Lower lobe of right lung (tissue), 2 donors: Measurements from ENCODE around the gene NFKBIZ. TPM values are rescaled to one million over a fixed set of nuclear protein-coding genes. Genes with fewer than 3 reads are reported as not detected.
"Not testable (repeated sequence)": the region's sequence is repeated elsewhere in the genome, so short reads cannot be mapped to it uniquely, and the experiment has no call there.

ENCODE experiments used
- ATAC-seq, 2 donors: fragments of 200-7000 bp; cut with Tn5 transposase; one replicate each; pipeline ENCODE4 v1.9.1; 2020 to 2022; ENCODE audit warnings: mild to moderate bottlenecking in 2 of 2, moderate library complexity in 2 of 2
- DNase-seq: peaks from one replicate; pipeline ENCODE4 v3.0.0-alpha.2; 2020
- H3K27ac ChIP-seq: fragments of 200-600 bp; one replicate; pipeline ENCODE4 v1.8.0; 2022
- H3K27me3 ChIP-seq: fragments of 200-600 bp; one replicate; pipeline ENCODE4 v1.8.0; 2022; ENCODE audit warnings: low read depth
- H3K36me3 ChIP-seq: fragments of 200-600 bp; one replicate; pipeline ENCODE4 v1.8.0; 2022; ENCODE audit warnings: mild to moderate bottlenecking
- H3K4me1 ChIP-seq: fragments of 200-600 bp; one replicate; pipeline ENCODE4 v1.8.0; 2022
- H3K4me3 ChIP-seq: fragments of 200-600 bp; one replicate; pipeline ENCODE4 v1.8.0; 2022; ENCODE audit warnings: mild to moderate bottlenecking
- H3K9me3 ChIP-seq: fragments of 200-600 bp; one replicate; pipeline ENCODE4 v1.8.0; 2022
- CTCF ChIP-seq: fragments of 200-600 bp; IDR thresholded peaks from one replicate; pipeline ENCODE4 v1.8.0; 2022; ENCODE audit warnings: antibody characterized with exemption, mild to moderate bottlenecking
- intact Hi-C: fragments of 100-400 bp; cut with DNase I; formaldehyde crosslinking; loops from one replicate; pipeline ENCODE4 v1.11.0; 2022
- total RNA-seq: library from RNA; stranded (reverse); fragmentation: NEBNext Ultra II Directional; extraction: Animal tissue kit (Norgen Biotek cat#: 25700); gene quantifications from one replicate; pipeline ENCODE4 v1.2.1, GENCODE V29; 2021
- donor health status: DM: no; HTN: yes; CAD: no; lungs with severe emphysema.

The NFKBIZ gene
- total RNA-seq, 1 donor from 2014 or later: 76.2 TPM

GRCh38 chr3:101862416-101863165 is 13.3 kb downstream of the NFKBIZ start:
- peaks cover 14% of the 10 kb centered on the region for H3K4me1 ChIP-seq
- H3K36me3 ChIP-seq: peaks cover 54% of the 10 kb centered on the region
- peak; percentile 27 to 41 for ATAC-seq
- no peak overlapping the region for H3K27ac ChIP-seq
- no peak for TF ChIP-seq CTCF
- no peak overlapping the region for H3K4me3 ChIP-seq
- intact Hi-C loops: no loop called here
- DNase-seq: no peak
- H3K27me3 ChIP-seq: no peaks in the 10 kb centered on the region
- H3K9me3 ChIP-seq: no peaks in the 10 kb centered on the region

DNA sequence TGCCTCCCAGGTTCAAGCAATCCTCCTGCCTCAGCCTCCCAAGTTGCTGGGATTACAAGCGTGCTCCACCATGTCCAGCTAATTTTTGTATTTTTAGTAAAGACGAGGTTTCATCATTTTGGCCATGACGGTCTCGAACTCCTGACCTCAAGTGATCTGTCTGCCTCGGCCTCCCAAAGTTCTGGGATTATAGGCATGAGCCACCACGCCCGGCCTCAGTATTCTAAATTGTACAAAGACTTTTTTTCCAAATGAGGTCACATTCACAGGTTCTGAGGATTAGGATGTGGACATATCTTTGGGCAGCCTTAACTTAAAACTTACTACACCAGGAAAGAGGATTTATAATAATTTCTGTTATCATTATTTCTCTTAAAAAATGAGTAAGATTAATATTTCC is 15.6 kb downstream of the NFKBIZ start:
- not testable (repeated sequence) for ATAC-seq

DNA sequence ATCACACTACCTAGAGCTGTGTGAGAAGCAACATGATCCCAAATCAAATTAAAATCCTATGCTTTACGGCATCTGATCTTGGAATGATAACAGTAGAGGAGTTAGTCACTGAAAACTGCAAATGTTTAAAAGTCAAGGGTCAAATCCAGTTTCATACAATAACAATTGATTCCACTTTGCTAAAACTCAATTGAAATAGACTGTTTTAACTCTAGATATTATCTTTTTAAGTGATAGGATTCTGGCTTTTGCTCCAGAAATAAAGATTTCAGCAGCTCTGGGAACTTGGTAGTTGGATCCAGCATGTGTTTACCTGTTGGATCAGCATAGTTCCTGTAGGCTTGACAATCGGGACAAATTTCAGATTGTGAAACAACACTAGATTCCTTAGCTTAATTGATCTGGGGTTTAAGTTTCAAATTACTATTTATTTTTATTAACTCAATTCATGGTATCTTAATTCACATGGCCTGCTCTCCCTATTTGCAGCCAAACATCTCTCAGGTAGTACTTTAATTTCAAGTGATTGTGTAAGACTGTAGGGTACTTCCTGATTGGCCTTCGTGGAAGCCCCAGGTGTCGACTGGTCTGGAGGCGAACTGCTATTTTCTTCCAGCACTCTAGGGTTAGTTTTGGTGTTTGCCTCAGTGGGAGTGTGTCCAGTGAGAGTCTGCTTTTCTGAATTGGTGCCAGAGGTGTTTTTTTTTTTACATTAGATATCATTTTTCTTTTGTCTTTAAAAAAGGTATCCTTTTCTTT is 16.6 kb downstream of the NFKBIZ start:
- Histone ChIP-seq H3K4me1 (peaks cover 6% of the 10 kb centered on the region), H3K4me3 (no peak overlapping the region), H3K9me3 (no peaks in the 10 kb centered on the region), H3K27me3 (no peaks in the 10 kb centered on the region), H3K36me3 (peaks cover 20% of the 10 kb centered on the region), H3K27ac (no peak overlapping the region)
- DNase-seq (no peak), ATAC-seq (peak; percentile 48 to 64)
- intact Hi-C loops: no loop called here
- TF ChIP-seq CTCF: no peak

More for the DNA sequence above, 15.6 kb downstream of the NFKBIZ start:
- H3K36me3 ChIP-seq: peaks cover 30% of the 10 kb centered on the region
- H3K4me1 ChIP-seq, H3K27me3 ChIP-seq, intact Hi-C loops, DNase-seq, H3K9me3 ChIP-seq, H3K27ac ChIP-seq, H3K4me3 ChIP-seq: not testable (repeated sequence)

- H3K4me1 ChIP-seq: peaks cover 6% of the 10 kb centered on the region
- H3K9me3 ChIP-seq: no peaks in the 10 kb centered on the region
- intact Hi-C loops: no loop called here
- DNase-seq (no peak), ATAC-seq (no peak)
- H3K27me3 ChIP-seq: no peaks in the 10 kb centered on the region
- no peak overlapping the region for H3K27ac ChIP-seq
- peaks cover 4% of the 10 kb centered on the region for H3K36me3 ChIP-seq
- no peak for TF ChIP-seq CTCF
- no peak overlapping the region for H3K4me3 ChIP-seq
These were observed 18.2 kb downstream of the NFKBIZ start for GRCh38 chr3:101867511-101867910.

GRCh38 chr3:101867996-101868395 is 18.7 kb downstream of the NFKBIZ start:
- H3K27ac ChIP-seq: no peak overlapping the region
- no peak overlapping the region for H3K4me3 ChIP-seq
- peak in 1 of 2 donors; percentile 1 for ATAC-seq
- peaks cover 6% of the 10 kb centered on the region for H3K4me1 ChIP-seq
- H3K36me3 ChIP-seq: no peaks in the 10 kb centered on the region
- intact Hi-C loops: no loop called here
- no peaks in the 10 kb centered on the region for H3K9me3 ChIP-seq
- no peak for DNase-seq
- no peak for TF ChIP-seq CTCF
- no peaks in the 10 kb centered on the region for H3K27me3 ChIP-seq
